Stimulated activated CD4-positive, alpha-beta T cell treated with anti-CD3 and anti-CD28 coated beads, Interleukin-15, amount 100 ng/mL, for 48 hours (primary cell): ENCODE measurements around the gene PIM1.

Experiments used
- DNase-seq, 2 donors: peaks; one replicate each; pipeline ENCODE4 v3.0.0-alpha.2; 2020; ENCODE audit warnings: low read depth in 2 of 2

PIM1 gene

GRCh38 chr6:37222125-37222967 lies 52.4 kb downstream of the PIM1 start:
- peak; percentile 60 to 72 for DNase-seq

DNA sequence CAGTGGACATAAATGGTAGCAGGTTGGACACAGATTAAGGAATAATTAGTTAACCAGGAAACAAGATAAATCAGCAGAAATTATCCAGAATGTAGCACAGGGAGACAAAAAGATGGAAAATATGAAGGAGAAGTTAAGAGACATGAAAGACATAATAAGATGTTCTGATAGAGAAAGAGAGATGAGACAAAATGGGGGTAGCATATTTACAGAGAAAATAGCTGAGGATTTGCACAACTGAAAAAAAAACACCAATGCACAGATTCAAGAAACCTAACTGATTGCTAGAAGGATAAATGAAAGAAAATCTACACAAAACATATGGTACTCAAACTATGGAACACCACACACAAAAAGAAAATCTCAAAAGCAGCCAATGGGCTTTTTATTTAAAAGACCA lies 53.0 kb downstream of the PIM1 start:
- no peak for DNase-seq
